NCI-H2196 (cell line): ENCODE results near the gene SERP1.

Experiments
- DNase-seq: peaks from one replicate; lab custom pipeline; 2025; ENCODE audit not compliant: unreplicated experiment; lab: John Stamatoyannopoulos, UW

The SERP1 gene

GRCh38 chr3:150494411-150494977 is 51.8 kb downstream of the SERP1 start:
- DNase-seq = no peak
